ENCODE measurements around the gene AHR.

Gene AHR

GRCh38 chr7:17357952-17358351, 59.5 kb downstream of the AHR start (continued):
- TF ChIP-seq ZSCAN5A (tag by site-specific recombination; IDR thresholded peaks at IDR 0.05) = no peak
- TF ChIP-seq ZNF16 (tag by site-specific recombination; IDR thresholded peaks at IDR 0.05; ENCODE audit: low read depth) = no peak
- TF ChIP-seq GFI1B (tag by site-specific recombination; IDR thresholded peaks at IDR 0.05) = no peak

GRCh38 chr7:17359610-17360009, 61.2 kb downstream of the AHR start:
- TF ChIP-seq ZNF404 (tag by site-specific recombination; IDR thresholded peaks at IDR 0.05) = no peak
- TF ChIP-seq ZNF596 (tag by site-specific recombination; IDR thresholded peaks at IDR 0.05) = no peak
- TF ChIP-seq ZNF184 (tag by site-specific recombination; IDR thresholded peaks at IDR 0.05) = no peak
- no peak for TF ChIP-seq ZNF341 (tag by site-specific recombination; IDR thresholded peaks at IDR 0.05; ENCODE audit: low read depth)
- TF ChIP-seq ZNF518A (tag by site-specific recombination; conservative IDR thresholded peaks at IDR 0.05; ENCODE audit: low read depth) = no peak
- ChIA-PET POLR2A (no interaction called here), CTCF (no interaction called here)
- no peaks in the 10 kb centered on the region for H3K36me3 ChIP-seq (ENCODE audit: control insufficient read depth in 2 of 2, insufficient read depth in 1 of 2, low read length in 2 of 2)
- H3K4me3 ChIP-seq (ENCODE audit: low read depth, low read length) = no peak overlapping the region
- H3K4me1 ChIP-seq (ENCODE audit: control insufficient read depth, insufficient read depth, low read length) = no peaks in the 10 kb centered on the region
- H3K27ac ChIP-seq (ENCODE audit: extremely low read depth, low read depth, low read length) = no peak overlapping the region
- H3K9me3 ChIP-seq (ENCODE audit: control insufficient read depth, insufficient read depth, low read depth, low read length) = no peaks in the 10 kb centered on the region

GRCh38 chr7:17362439-17363105, 64.1 kb downstream of the AHR start:
- Histone ChIP-seq H3K27ac (ENCODE audit: extremely low read depth, low read depth, low read length) (no peak overlapping the region), H3K9me3 (ENCODE audit: control insufficient read depth, insufficient read depth, low read depth, low read length) (no peaks in the 10 kb centered on the region), H3K36me3 (ENCODE audit: control insufficient read depth in 2 of 2, insufficient read depth in 1 of 2, low read length in 2 of 2) (no peaks in the 10 kb centered on the region), H3K4me1 (ENCODE audit: control insufficient read depth, insufficient read depth, low read length) (no peaks in the 10 kb centered on the region), H3K4me3 (ENCODE audit: low read depth, low read length) (no peak overlapping the region)
- no peak for TF ChIP-seq PRDM6 (tag by site-specific recombination; IDR thresholded peaks at IDR 0.05)
- TF ChIP-seq ZNF362 (tag by site-specific recombination; IDR thresholded peaks at IDR 0.05) = no peak
- no peak for TF ChIP-seq YY1 (tag by site-specific recombination; IDR thresholded peaks at IDR 0.05)
- TF ChIP-seq ZNF311 (tag by site-specific recombination; IDR thresholded peaks at IDR 0.05; ENCODE audit: borderline replicate concordance) = no peak
- TF ChIP-seq ZNF510 (tag by site-specific recombination; IDR thresholded peaks at IDR 0.05; ENCODE audit: insufficient replicate concordance) = no peak
- no peak for TF ChIP-seq ZNF830 (tag by site-specific recombination; IDR thresholded peaks at IDR 0.05; ENCODE audit: low read depth)
- TF ChIP-seq ZSCAN16 (tag by site-specific recombination; IDR thresholded peaks at IDR 0.05) = no peak
- POLR2A ChIA-PET = no interaction called here
- CTCF ChIA-PET = interaction anchor here (0.7 to 1.6 kb wide), 2 partner anchors 117 to 380 kb away, joined by 3 to 5 read pairs; no protein-coding TSS in a partner anchor
